KMS-11 (cell line): Measurements from ENCODE around the gene THAP2.
A peak's percentile ranks its signal among the peaks of the same experiment; 100 is the strongest.

Source experiments
- H2AFZ ChIP-seq: fragments of 200-600 bp; sonication (generic); 2 replicates; pipeline ENCODE4 v1.6.1; 2016; ENCODE audit warnings: antibody characterized with exemption, mixed run types, low read depth
- H3K27ac ChIP-seq: fragments of 200-600 bp; sonication (generic); 2 replicates; pipeline ENCODE4 v1.6.1; 2016; ENCODE audit warnings: mild to moderate bottlenecking, mixed run types
- H3K27me3 ChIP-seq: fragments of 200-600 bp; sonication (generic); 2 replicates; pipeline ENCODE4 v1.6.1; 2017; ENCODE audit warnings: mild to moderate bottlenecking, low read depth, mixed run types, moderate library complexity; ENCODE audit not compliant: insufficient read depth
- H3K36me3 ChIP-seq: fragments of 200-600 bp; sonication (generic); 2 replicates; pipeline ENCODE4 v1.6.1; 2017; ENCODE audit warnings: mild to moderate bottlenecking, mixed run types; ENCODE audit not compliant: insufficient read depth
- H3K4me1 ChIP-seq: fragments of 200-600 bp; sonication (generic); 2 replicates; pipeline ENCODE4 v1.6.1; 2016; ENCODE audit warnings: mild to moderate bottlenecking, low read depth, mixed run types; ENCODE audit not compliant: poor library complexity, severe bottlenecking
- H3K4me2 ChIP-seq: fragments of 200-600 bp; sonication (generic); 2 replicates; pipeline ENCODE4 v1.7.0; 2016; ENCODE audit warnings: mild to moderate bottlenecking, mixed run types
- H3K4me3 ChIP-seq: fragments of 200-600 bp; sonication (generic); IDR thresholded peaks from 2 replicates; pipeline ENCODE4 v1.6.1; 2017; ENCODE audit warnings: low read depth, low read length, mixed read lengths; ENCODE audit not compliant: insufficient read depth
- H3K79me2 ChIP-seq: fragments of 200-600 bp; sonication (generic); 2 replicates; pipeline ENCODE4 v1.6.1; 2016; ENCODE audit warnings: low read depth, mixed run types; ENCODE audit not compliant: insufficient read depth
- H3K9ac ChIP-seq: fragments of 200-600 bp; sonication (generic); 2 replicates; pipeline ENCODE4 v1.6.1; 2016; ENCODE audit warnings: mild to moderate bottlenecking, mixed run types
- H4K20me1 ChIP-seq: fragments of 200-600 bp; sonication (generic); 2 replicates; pipeline ENCODE4 v1.6.1; 2016; ENCODE audit warnings: mild to moderate bottlenecking, mixed run types; ENCODE audit not compliant: insufficient read depth
- TF ChIP-seq, protein P1 (sequence below): fragments of 200-600 bp; sonication (generic); conservative IDR thresholded peaks from 2 replicates; pipeline ENCODE4 v1.6.1; 2017; ENCODE audit warnings: low read depth, mild to moderate bottlenecking, antibody characterized with exemption, low read length, moderate library complexity, mixed read lengths

THAP2 gene

GRCh38 chr12:71663561-71664410 is at the start of gene THAP2, which contains the start of gene ZFC3H1:
TSS of gene THAP2 (plus strand) at chr12:71664301. CDS start at chr12:71664510, 209 bp downstream.
TSS of gene ZFC3H1 (minus strand) at chr12:71663848. CDS start at chr12:71663610, 238 bp downstream.
- H3K4me3 ChIP-seq, result peak within 1 kb of the TSS; percentile 49
- H3K4me1 ChIP-seq, result peaks cover 29% of the 10 kb centered on the region
- peak within 1 kb of the TSS; percentile 97 for H3K4me2 ChIP-seq
- peaks cover 12% of the 10 kb centered on the region; the same call in 1 of the 2 replicates for H4K20me1 ChIP-seq
- peaks cover 9% of the 10 kb centered on the region; the same call in 1 of the 2 replicates for H3K36me3 ChIP-seq
- TF ChIP-seq, protein P1, sequence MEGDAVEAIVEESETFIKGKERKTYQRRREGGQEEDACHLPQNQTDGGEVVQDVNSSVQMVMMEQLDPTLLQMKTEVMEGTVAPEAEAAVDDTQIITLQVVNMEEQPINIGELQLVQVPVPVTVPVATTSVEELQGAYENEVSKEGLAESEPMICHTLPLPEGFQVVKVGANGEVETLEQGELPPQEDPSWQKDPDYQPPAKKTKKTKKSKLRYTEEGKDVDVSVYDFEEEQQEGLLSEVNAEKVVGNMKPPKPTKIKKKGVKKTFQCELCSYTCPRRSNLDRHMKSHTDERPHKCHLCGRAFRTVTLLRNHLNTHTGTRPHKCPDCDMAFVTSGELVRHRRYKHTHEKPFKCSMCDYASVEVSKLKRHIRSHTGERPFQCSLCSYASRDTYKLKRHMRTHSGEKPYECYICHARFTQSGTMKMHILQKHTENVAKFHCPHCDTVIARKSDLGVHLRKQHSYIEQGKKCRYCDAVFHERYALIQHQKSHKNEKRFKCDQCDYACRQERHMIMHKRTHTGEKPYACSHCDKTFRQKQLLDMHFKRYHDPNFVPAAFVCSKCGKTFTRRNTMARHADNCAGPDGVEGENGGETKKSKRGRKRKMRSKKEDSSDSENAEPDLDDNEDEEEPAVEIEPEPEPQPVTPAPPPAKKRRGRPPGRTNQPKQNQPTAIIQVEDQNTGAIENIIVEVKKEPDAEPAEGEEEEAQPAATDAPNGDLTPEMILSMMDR, result peak; percentile 29; the same call in 1 of the 2 replicates
- H3K79me2 ChIP-seq, result peaks cover 65% of the 10 kb centered on the region
- H3K9ac ChIP-seq, result peak within 1 kb of the TSS; percentile 85
- H3K27ac ChIP-seq, result peak within 1 kb of the TSS; percentile 87
- no peaks in the 10 kb centered on the region for H3K27me3 ChIP-seq
- H2AFZ ChIP-seq, result peak within 1 kb of the TSS; percentile 77

DNA sequence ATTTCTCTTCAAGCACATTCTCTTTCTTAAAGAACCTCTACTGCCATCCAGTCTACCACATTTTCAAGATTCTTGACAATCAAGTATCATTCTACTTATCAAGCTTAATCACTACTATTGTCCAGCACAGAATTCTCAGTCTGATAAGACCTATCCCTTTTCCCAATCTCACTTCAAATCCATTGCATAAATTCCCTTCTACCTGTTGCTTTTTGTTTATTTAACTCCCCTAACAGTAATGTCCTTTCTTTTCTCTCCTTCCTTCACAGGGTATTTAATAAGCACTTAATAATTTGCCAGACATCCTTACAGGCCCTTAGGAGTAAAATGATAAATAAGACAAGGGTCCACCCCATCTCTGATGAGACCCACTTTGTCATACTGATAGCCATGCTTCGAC is 42.2 kb upstream of the THAP2 start:
- Histone ChIP-seq H3K9ac (no peak overlapping the region), H3K4me3 (no peak overlapping the region), H4K20me1 (no peaks in the 10 kb centered on the region), H3K4me2 (no peak overlapping the region), H3K36me3 (peaks cover 19% of the 10 kb centered on the region; the same call in 1 of the 2 replicates), H3K79me2 (no peaks in the 10 kb centered on the region), H3K27ac (no peak overlapping the region), H3K27me3 (no peaks in the 10 kb centered on the region), H3K4me1 (peaks cover 14% of the 10 kb centered on the region), H2AFZ (no peak overlapping the region)
- TF ChIP-seq, protein P1, result no peak

DNA sequence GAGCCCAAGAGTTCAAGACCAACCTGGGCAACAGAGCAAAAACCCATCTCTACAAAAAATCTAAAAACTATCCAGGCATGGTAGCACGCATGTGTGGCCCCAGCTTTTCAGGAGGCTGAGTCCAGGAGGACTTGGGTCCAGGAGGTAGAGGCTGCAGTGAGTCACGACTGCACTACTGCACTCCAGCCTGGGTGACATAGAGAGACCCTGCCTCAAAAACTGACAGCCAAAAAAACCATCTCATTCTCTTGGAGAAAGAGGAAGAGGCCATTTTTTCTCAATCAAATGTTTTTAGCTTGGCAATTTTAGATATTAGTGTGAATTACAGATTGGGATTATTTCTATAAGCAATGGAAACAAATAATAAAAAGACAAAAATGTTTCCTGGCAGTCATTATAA is 38.6 kb upstream of the THAP2 start:
- peaks cover 22% of the 10 kb centered on the region for H3K4me1 ChIP-seq
- no peaks in the 10 kb centered on the region for H3K27me3 ChIP-seq
- H2AFZ ChIP-seq, result no peak overlapping the region
- no peaks in the 10 kb centered on the region for H3K79me2 ChIP-seq
- no peak overlapping the region for H3K27ac ChIP-seq
- H4K20me1 ChIP-seq, result no peaks in the 10 kb centered on the region
- H3K4me3 ChIP-seq, result no peak overlapping the region
- peaks cover 21% of the 10 kb centered on the region; the same call in 1 of the 2 replicates for H3K36me3 ChIP-seq
- TF ChIP-seq, protein P1, result no peak
- no peak overlapping the region for H3K4me2 ChIP-seq
- no peak overlapping the region for H3K9ac ChIP-seq

- Histone ChIP-seq H2AFZ (no peak overlapping the region), H3K4me3 (no peak overlapping the region), H4K20me1 (no peaks in the 10 kb centered on the region), H3K79me2 (no peaks in the 10 kb centered on the region), H3K36me3 (peaks cover 21% of the 10 kb centered on the region; the same call in 1 of the 2 replicates), H3K27me3 (no peaks in the 10 kb centered on the region), H3K4me2 (peak overlapping the region; percentile 17), H3K9ac (no peak overlapping the region), H3K4me1 (peaks cover 22% of the 10 kb centered on the region), H3K27ac (no peak overlapping the region)
- TF ChIP-seq, protein P1, result no peak
These were observed 38.0 kb upstream of the THAP2 start for GRCh38 chr12:71626098-71626497.
